Stomach smooth muscle (tissue), 2 donors: ENCODE data around the gene INSIG2.

Experiments used
- H3K27ac ChIP-seq: one replicate; pipeline ENCODE4 v1.7.0; 2013; ENCODE audit warnings: mild to moderate bottlenecking, low read length, inconsistent platforms
- H3K27me3 ChIP-seq, 2 donors: one replicate each; pipeline ENCODE4 v1.7.0; 2013; ENCODE audit warnings: low read length in 2 of 2; ENCODE audit not compliant: insufficient read depth in 2 of 2, control insufficient read depth in 1 of 2
- H3K36me3 ChIP-seq, 2 donors: one replicate each; pipeline ENCODE4 v1.7.0; 2013; ENCODE audit warnings: low read length in 2 of 2; ENCODE audit not compliant: control insufficient read depth in 2 of 2, insufficient read depth in 2 of 2
- H3K4me1 ChIP-seq: one replicate; pipeline ENCODE4 v1.7.0; 2013; ENCODE audit warnings: low read length; ENCODE audit not compliant: control insufficient read depth, insufficient read depth
- H3K4me3 ChIP-seq, 2 donors: one replicate each; pipeline ENCODE4 v1.7.0; 2013; ENCODE audit warnings: low read length in 2 of 2
- H3K9ac ChIP-seq, 2 donors: one replicate each; pipeline ENCODE4 v1.7.0; 2013; ENCODE audit warnings: low read length in 2 of 2, mild to moderate bottlenecking in 1 of 2
- H3K9me3 ChIP-seq, 2 donors: one replicate each; pipeline ENCODE4 v1.7.0; 2013; ENCODE audit warnings: low read length in 2 of 2; ENCODE audit not compliant: control insufficient read depth in 2 of 2
- donor health status: healthy.
- donor health status: Pancreatic carcinoma.

INSIG2 gene

GRCh38 chr2:118059919-118060478, 28.3 kb upstream of the INSIG2 start:
- Histone ChIP-seq H3K4me3 (no peak overlapping the region), H3K9me3 (no peaks in the 10 kb centered on the region), H3K36me3 (no peaks in the 10 kb centered on the region), H3K4me1 (no peaks in the 10 kb centered on the region), H3K27me3 (peaks cover 11 to 15% of the 10 kb centered on the region in 2 donors), H3K9ac (no peak overlapping the region), H3K27ac (no peak overlapping the region)

DNA sequence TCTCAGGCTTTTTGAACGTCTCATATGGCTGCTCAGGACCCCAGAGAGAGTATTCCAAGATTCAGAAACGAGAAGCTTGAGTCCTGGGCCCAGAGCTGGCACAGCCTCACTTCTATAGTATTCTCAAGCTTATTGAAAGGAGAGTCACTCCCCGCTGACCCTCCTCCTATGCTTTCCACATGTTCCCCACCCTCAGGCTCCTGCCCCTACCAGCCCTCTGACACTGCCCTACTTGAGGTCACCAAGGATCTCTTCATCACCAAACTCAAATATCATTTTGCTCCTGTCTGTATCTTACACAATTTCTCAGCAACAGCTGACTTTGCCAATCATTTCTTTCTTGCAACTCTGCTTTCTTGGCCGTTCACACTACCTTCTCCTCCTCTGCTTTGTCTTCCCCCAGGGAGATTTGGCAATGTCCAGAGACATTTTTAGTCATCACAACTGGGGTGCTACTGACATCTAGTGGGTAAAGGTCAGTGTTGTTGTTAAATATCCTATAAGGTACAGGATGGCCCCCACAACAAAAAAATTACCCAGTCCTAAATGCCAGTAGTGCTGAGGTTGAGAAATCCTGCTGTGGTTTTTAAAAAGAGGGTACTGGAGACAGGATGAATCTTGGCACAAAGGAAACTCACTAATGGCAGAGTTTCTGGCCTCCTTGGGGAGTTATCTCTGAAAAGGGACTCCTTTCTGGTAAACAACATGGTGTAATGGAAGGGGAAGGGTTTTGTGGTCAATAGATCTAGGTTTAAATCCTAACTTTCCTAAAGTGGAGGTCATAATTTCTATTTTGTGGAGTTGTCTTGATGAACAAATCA, 26.9 kb upstream of the INSIG2 start:
- no peaks in the 10 kb centered on the region for H3K9me3 ChIP-seq
- H3K27me3 ChIP-seq, result peaks cover 12 to 13% of the 10 kb centered on the region in 2 donors
- no peak overlapping the region for H3K4me3 ChIP-seq
- no peaks in the 10 kb centered on the region for H3K4me1 ChIP-seq
- H3K9ac ChIP-seq, result no peak overlapping the region
- no peak overlapping the region for H3K27ac ChIP-seq
- no peaks in the 10 kb centered on the region for H3K36me3 ChIP-seq

GRCh38 chr2:118062048-118062447, 26.2 kb upstream of the INSIG2 start:
- no peak overlapping the region for H3K4me3 ChIP-seq
- no peak overlapping the region for H3K27ac ChIP-seq
- H3K9ac ChIP-seq, result no peak overlapping the region
- peaks cover 13 to 16% of the 10 kb centered on the region in 2 donors for H3K27me3 ChIP-seq
- H3K36me3 ChIP-seq, result no peaks in the 10 kb centered on the region
- no peaks in the 10 kb centered on the region for H3K9me3 ChIP-seq
- no peaks in the 10 kb centered on the region for H3K4me1 ChIP-seq

- no peak overlapping the region for H3K4me3 ChIP-seq
- H3K36me3 ChIP-seq, result no peaks in the 10 kb centered on the region
- no peak overlapping the region for H3K9ac ChIP-seq
- no peak overlapping the region for H3K27ac ChIP-seq
- H3K4me1 ChIP-seq, result no peaks in the 10 kb centered on the region
- H3K27me3 ChIP-seq, result peaks cover 13 to 16% of the 10 kb centered on the region in 2 donors
- H3K9me3 ChIP-seq, result no peaks in the 10 kb centered on the region
These were observed 25.6 kb upstream of the INSIG2 start for GRCh38 chr2:118062669-118063068.

DNA sequence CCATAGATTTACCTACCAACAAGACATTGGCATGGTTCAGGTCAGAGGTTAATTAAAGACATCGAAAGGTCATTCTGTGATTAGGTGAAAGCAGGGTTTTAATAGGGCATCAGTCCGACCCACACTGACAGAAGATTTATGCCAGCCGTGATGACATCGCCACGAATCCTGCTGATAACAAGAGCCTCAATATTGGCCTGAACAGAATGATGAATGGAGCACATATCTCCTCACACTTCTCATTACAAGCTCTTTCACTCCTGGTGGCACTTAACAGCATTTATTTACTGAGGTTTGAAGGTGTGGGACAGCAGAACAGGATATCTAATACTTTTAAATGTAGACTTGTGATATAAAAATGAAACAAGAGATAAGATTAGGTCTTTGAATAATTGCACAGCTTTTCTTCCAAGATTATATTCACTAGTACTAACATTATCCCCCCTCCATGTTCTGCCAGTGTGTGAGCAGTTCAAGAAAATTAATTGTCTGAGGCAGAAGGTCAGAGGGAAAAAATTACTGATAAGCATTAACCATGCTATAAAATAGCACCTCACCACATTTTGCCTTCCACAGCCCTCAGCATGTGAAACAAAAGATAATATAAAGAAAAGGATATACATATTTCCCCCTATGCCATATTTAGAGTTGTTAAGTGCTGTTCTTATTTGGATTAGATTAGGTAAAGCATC, 23.1 kb upstream of the INSIG2 start:
- Histone ChIP-seq H3K36me3 (no peaks in the 10 kb centered on the region), H3K27ac (no peak overlapping the region), H3K4me1 (no peaks in the 10 kb centered on the region), H3K27me3 (peaks cover 11 to 12% of the 10 kb centered on the region in 2 donors), H3K9me3 (no peaks in the 10 kb centered on the region), H3K9ac (no peak overlapping the region), H3K4me3 (no peak overlapping the region)

DNA sequence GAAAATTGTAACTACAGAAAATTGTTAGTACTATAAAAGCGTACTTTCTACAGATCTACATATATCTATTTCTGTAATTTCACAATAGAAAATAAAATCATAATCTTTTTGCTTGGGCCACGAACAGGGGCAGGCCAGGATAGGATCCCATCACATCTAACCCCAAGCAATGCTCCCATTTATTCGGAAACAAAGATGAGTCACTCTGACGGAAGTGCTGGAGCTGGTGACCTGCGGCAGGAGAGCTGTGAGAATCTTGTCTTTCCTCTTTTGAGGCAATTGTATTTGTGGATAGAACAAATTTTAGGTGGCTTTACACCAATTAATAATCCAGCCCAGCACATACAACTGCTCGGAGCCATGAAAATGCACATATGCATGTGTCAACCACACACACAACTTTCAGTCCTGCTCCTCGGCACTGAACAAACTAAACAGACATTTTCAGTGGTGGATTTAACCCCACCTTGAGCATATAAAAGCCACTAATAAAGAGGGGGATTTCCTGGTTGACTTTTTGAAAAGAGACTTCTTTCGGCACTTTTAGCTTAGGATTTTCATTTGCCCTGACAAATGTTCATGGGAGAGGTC, 22.3 kb upstream of the INSIG2 start:
- H3K4me1 ChIP-seq, result no peaks in the 10 kb centered on the region
- no peaks in the 10 kb centered on the region for H3K36me3 ChIP-seq
- no peak overlapping the region for H3K4me3 ChIP-seq
- H3K9ac ChIP-seq, result no peak overlapping the region
- peaks cover 3 to 8% of the 10 kb centered on the region in 2 donors for H3K27me3 ChIP-seq
- no peaks in the 10 kb centered on the region for H3K9me3 ChIP-seq
- no peak overlapping the region for H3K27ac ChIP-seq

GRCh38 chr2:118077636-118078247, 10.5 kb upstream of the INSIG2 start:
- Histone ChIP-seq H3K36me3 (no peaks in the 10 kb centered on the region), H3K9ac (no peak overlapping the region), H3K27me3 (peaks cover 0 to 6% of the 10 kb centered on the region in 2 donors), H3K4me1 (no peaks in the 10 kb centered on the region), H3K4me3 (no peak overlapping the region), H3K27ac (no peak overlapping the region), H3K9me3 (no peaks in the 10 kb centered on the region)

- no peak overlapping the region for H3K4me3 ChIP-seq
- no peaks in the 10 kb centered on the region for H3K4me1 ChIP-seq
- H3K27ac ChIP-seq, result no peak overlapping the region
- H3K27me3 ChIP-seq, result peaks cover 0 to 4% of the 10 kb centered on the region in 2 donors
- H3K9me3 ChIP-seq, result no peaks in the 10 kb centered on the region
- no peaks in the 10 kb centered on the region for H3K36me3 ChIP-seq
- H3K9ac ChIP-seq, result no peak overlapping the region
These were observed 9.5 kb upstream of the INSIG2 start for GRCh38 chr2:118078734-118079133.

DNA sequence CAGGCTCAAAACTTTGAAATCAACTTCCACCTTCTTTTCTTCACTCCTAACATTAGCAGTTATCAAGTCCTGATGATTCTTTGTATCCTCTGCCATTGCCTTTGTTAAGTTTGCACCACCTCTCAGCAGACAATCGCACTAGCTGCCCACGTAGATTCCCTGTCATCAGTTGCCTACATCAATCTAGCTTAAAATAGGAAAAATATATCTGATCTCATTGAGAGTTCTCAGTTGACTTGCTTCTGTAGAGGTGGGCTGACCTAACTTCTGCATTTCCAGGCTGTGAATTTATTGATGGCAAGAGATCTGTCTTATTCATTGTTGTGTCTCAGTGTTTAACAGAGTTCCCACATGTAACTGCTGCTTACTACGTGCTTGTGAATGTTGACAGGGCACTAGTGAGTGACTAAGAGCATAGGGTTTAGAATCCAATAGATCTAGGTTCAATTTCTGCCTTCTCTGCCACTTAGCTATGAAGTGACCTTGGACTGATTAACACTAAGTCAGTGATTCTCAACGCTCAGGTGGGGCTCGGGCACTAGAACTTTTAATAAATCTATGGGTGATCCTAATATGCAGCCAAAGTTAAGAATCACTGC, 3.7 kb upstream of the INSIG2 start:
- H3K27me3 ChIP-seq, result peaks cover 0 to 4% of the 10 kb centered on the region in 2 donors
- no peaks in the 10 kb centered on the region for H3K36me3 ChIP-seq
- no peaks in the 10 kb centered on the region for H3K4me1 ChIP-seq
- H3K4me3 ChIP-seq, result no peak overlapping the region
- H3K27ac ChIP-seq, result no peak overlapping the region
- no peak overlapping the region for H3K9ac ChIP-seq
- H3K9me3 ChIP-seq, result no peaks in the 10 kb centered on the region
